GM12875 (cell line): Measurements from ENCODE around the gene ADAMTS6.

ENCODE experiments used
- H3K4me3 ChIP-seq: one replicate; pipeline ENCODE4 v1.5.1; 2011; ENCODE audit warnings: low read depth, low read length, control low read depth
- TF ChIP-seq, protein P1 (sequence below): IDR thresholded peaks from 2 replicates; pipeline ENCODE4 v1.5.1; 2011; ENCODE audit warnings: low read depth, mild to moderate bottlenecking, control low read depth, inconsistent platforms, low read length, moderate library complexity, borderline replicate concordance; ENCODE audit not compliant: insufficient read depth

The ADAMTS6 gene

DNA sequence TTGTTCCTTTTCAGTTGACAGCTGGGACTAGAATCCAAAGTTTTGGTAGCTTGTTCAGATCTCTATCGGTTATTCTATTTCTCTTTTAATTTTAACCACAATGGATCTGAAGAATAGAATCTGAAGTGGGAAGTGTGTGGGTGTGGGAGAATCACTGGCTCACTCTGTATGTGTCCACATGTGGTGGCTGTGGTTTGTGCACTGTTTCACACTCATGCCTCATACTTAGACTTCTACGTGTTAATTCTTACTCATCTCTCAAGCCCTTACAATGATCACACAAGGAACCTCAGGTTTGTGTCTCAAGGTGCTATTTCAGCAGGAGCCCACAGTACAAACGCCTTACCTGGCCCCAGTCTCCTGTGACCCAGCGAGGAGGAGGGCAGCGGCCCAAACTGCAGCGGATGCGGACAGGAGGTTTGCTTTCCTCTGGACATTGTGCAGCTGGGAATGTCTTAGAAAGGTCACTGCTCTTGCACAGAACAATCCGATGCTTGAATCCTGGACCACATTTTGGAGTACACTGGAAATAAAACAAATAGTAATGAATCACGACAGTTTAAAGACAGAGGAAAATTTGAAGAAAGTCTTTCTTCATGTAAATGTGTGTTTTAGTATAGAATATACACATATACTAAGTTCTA, 309.1 kb downstream of the ADAMTS6 start:
- TF ChIP-seq, protein P1, sequence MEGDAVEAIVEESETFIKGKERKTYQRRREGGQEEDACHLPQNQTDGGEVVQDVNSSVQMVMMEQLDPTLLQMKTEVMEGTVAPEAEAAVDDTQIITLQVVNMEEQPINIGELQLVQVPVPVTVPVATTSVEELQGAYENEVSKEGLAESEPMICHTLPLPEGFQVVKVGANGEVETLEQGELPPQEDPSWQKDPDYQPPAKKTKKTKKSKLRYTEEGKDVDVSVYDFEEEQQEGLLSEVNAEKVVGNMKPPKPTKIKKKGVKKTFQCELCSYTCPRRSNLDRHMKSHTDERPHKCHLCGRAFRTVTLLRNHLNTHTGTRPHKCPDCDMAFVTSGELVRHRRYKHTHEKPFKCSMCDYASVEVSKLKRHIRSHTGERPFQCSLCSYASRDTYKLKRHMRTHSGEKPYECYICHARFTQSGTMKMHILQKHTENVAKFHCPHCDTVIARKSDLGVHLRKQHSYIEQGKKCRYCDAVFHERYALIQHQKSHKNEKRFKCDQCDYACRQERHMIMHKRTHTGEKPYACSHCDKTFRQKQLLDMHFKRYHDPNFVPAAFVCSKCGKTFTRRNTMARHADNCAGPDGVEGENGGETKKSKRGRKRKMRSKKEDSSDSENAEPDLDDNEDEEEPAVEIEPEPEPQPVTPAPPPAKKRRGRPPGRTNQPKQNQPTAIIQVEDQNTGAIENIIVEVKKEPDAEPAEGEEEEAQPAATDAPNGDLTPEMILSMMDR, result no peak
- no peak overlapping the region for H3K4me3 ChIP-seq

DNA sequence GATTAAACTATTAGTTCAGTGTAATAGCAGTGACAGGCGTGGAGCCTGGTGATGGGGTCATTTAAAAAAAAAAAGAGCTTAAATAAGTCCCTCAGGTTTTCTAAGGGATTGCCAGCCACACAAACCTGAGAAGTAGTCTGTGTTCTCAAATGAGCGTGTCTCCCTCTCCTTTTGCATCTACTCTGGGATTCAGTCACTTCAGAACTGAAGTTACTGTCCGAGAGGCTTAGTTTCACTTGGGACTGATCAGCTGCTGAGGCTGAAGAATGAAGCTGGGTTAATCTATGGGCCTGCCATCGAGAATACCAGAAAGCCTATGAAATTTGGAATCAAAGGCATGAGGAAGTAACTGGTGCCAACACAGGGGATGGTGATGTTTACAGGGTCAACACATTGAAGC, 310.1 kb downstream of the ADAMTS6 start:
- H3K4me3 ChIP-seq, result no peak overlapping the region
- TF ChIP-seq, protein P1, result no peak

DNA sequence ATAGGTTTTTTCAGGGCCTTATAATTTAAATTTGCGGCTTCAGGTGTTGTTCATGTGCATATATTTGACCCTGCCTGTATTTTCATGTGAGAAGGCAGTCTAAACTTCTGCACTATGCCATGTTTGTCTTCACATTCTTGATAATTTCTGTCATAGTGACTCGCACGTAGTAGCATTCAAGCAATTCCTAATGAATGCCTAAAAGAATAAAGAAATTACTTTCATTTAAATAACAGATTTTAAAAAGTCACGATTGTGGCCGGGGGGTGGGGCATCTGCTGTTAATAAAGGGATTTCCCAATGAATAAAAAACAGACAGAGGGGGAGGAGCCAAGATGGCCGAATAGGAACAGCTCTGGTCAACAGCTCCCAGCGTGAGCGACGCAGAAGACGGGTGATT, 318.0 kb downstream of the ADAMTS6 start:
- no peak overlapping the region for H3K4me3 ChIP-seq
- TF ChIP-seq, protein P1, result no peak

DNA sequence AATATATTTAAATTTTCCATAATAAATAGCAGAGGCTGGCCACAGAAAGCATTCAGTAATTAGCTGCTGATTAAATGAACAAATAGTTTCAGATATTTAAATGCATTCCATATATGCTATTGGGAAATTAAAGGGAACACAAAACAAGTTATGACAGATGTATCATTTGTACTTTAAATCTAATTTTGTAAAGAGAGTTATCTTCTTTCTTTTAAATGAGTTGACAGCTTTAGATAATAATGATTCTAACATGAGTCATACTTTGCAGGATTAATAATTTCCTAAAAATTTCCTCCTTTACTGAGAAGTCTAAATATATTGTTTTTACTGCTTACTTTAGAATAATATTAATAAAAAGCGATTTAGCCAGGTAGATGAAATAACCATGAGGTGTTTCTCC, 320.1 kb downstream of the ADAMTS6 start:
- H3K4me3 ChIP-seq, result no peak overlapping the region
- TF ChIP-seq, protein P1, result no peak

DNA sequence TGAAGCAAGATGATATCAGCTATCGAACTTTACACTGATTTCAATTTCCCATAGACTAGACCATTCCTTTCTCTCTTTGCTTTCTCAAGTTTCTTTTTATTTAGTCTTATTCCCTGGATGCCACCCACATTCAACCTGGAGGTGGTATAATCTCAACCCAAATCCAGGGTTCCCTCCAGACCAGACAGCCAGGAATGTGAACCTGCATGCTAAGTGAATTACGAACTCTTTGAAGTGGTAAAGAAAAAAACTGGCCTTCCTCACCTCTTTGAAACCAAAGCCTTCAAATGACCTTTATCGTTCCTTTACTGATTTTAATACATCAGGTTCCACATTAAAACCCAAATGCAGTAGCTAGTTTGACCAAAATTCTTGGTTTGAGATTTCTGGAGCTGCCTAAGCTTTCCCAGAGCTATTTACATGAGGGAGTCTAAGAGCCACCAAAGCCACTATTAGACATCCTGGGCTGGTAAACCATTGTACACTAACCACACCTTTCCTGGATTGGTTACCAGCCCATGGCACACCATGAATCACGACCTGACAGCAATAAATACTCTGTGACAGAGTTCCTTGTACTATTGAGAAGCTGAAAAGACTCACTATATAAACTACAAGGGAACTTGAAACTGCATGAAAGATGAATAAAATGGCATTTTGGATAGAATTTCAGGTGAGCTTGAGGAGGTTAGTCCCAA, 323.7 kb downstream of the ADAMTS6 start:
- TF ChIP-seq, protein P1, result no peak

DNA sequence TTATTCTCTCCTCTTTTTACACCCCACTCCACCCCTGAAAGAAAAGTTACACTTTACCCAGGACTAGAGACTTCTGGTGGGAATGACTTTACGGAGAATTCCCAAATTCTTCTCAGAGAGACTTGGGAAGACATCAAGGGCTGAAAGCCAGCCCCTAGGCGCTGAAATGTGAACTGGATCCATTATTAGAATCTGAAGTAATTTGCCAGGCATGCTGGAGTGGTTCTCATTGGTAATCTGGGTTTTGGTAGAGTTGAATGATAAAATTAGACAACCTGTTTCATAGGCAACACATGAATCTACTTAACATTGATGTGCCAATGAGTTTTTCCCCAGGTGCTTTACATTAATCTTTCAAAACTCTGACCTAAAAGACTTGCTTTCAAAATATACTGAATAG, 324.8 kb downstream of the ADAMTS6 start:
- H3K4me3 ChIP-seq, result no peak overlapping the region
- TF ChIP-seq, protein P1, result no peak

More for the DNA sequence above, 323.7 kb downstream of the ADAMTS6 start:
- H3K4me3 ChIP-seq, result no peak overlapping the region

DNA sequence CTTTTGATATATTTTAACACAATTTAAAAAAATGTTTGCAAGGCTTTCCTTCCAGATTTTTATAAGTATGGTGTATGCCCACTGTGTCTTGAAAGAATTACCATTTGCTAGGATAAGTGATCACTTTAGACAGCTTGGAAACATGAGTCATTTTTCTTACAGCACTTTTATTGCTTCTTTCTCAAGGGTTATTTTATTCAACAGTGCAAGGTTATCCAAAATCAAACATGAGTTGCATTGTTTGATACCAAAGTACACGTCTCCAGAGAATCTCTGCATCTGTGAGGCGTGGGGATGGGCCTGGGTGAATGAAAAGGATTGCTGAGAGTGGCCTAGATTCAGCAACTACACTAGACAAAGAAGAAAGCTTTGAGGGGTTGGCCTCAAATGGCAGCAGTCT, 329.6 kb downstream of the ADAMTS6 start:
- TF ChIP-seq, protein P1, result no peak

More for the DNA sequence above, 329.6 kb downstream of the ADAMTS6 start:
- no peak overlapping the region for H3K4me3 ChIP-seq
